Stimulated activated naive CD4-positive, alpha-beta T cell treated with Interleukin-2 at 50 U/mL for 16 hours (primary cell): Measurements from ENCODE around the gene ZFYVE21.

Experiments used
- DNase-seq: peaks from one replicate; lab custom pipeline; 2025; lab: John Stamatoyannopoulos, UW

The ZFYVE21 gene

GRCh38 chr14:103692159-103692558 is 23.5 kb upstream of the ZFYVE21 start:
- DNase-seq: no peak

- DNase-seq: no peak
Measured at GRCh38 chr14:103692871-103693270, 22.7 kb upstream of the ZFYVE21 start.

GRCh38 chr14:103693515-103693914 is 22.1 kb upstream of the ZFYVE21 start:
- DNase-seq: no peak

- DNase-seq: no peak
Measured at GRCh38 chr14:103694572-103695026, 21.0 kb upstream of the ZFYVE21 start.

GRCh38 chr14:103695296-103696069 is 20.1 kb upstream of the ZFYVE21 start:
- no peak for DNase-seq

- no peak for DNase-seq
Measured at GRCh38 chr14:103696070-103696402, 19.6 kb upstream of the ZFYVE21 start.

- no peak for DNase-seq
Measured at GRCh38 chr14:103696466-103697071, 19.0 kb upstream of the ZFYVE21 start.

GRCh38 chr14:103697206-103697602 is 18.4 kb upstream of the ZFYVE21 start:
- DNase-seq: no peak

- DNase-seq: no peak
Measured at GRCh38 chr14:103697603-103698379, 17.8 kb upstream of the ZFYVE21 start.

GRCh38 chr14:103698380-103699260 is 17.0 kb upstream of the ZFYVE21 start:
- no peak for DNase-seq

- DNase-seq: no peak
Measured at GRCh38 chr14:103699261-103699661, 16.3 kb upstream of the ZFYVE21 start.

- no peak for DNase-seq
Measured at GRCh38 chr14:103699901-103700752, 15.5 kb upstream of the ZFYVE21 start.

- DNase-seq: no peak
Measured at GRCh38 chr14:103700753-103701490, 14.7 kb upstream of the ZFYVE21 start.

GRCh38 chr14:103702095-103702494 is 13.5 kb upstream of the ZFYVE21 start:
- no peak for DNase-seq

GRCh38 chr14:103702497-103703432 is 12.8 kb upstream of the ZFYVE21 start:
- no peak for DNase-seq

GRCh38 chr14:103703433-103704385 is 11.9 kb upstream of the ZFYVE21 start:
- no peak for DNase-seq

GRCh38 chr14:103704708-103705107 is 10.9 kb upstream of the ZFYVE21 start:
- DNase-seq: no peak

- DNase-seq: no peak
Measured at GRCh38 chr14:103705118-103705503, 10.5 kb upstream of the ZFYVE21 start.
